Breast epithelium (tissue), 3 donors: ENCODE results near the gene TBC1D26.
"Not testable (repeated sequence)": the region's sequence is repeated elsewhere in the genome, so short reads cannot be mapped to it uniquely, and the experiment has no call there.

Source experiments
- CTCF ChIP-seq, 3 donors: fragments of 450-650 bp; IDR thresholded peaks; one replicate each; pipeline ENCODE4 v1.5.1; 2016 to 2017; ENCODE audit warnings: antibody characterized with exemption in 3 of 3, mild to moderate bottlenecking in 3 of 3, moderate library complexity in 3 of 3
- POLR2A ChIP-seq: fragments of 450-650 bp; IDR thresholded peaks from one replicate; pipeline ENCODE4 v1.6.1; 2016; ENCODE audit warnings: antibody characterized with exemption, mild to moderate bottlenecking, moderate library complexity
- POLR2AphosphoS5 ChIP-seq, 3 donors: sonication (generic); formaldehyde crosslinking; IDR thresholded peaks; one replicate each; pipeline ENCODE4 v1.6.1; 2017; ENCODE audit warnings: antibody characterized with exemption in 3 of 3

GRCh38 chr17:15736578-15736977 is 4.5 kb downstream of the TBC1D26 start:
- not testable (repeated sequence) for TF ChIP-seq CTCF (IDR thresholded peaks at IDR 0.05); POLR2AphosphoS5 (IDR thresholded peaks at IDR 0.05); POLR2A
